Ovary (tissue), 10 donors: ENCODE measurements around the gene ARNT2. TPM values are rescaled to one million over a fixed set of nuclear protein-coding genes. Genes with fewer than 3 reads are reported as not detected.

Experiments
- DNase-seq, 5 donors: peaks; one replicate each; pipeline ENCODE4 v3.0.0-alpha.2; 2019 to 2020
- H3K27ac ChIP-seq, 2 donors: fragments of 200-600 bp; one replicate each; pipeline versions ENCODE4 v1.5.1 to v1.8.0; 2019 to 2022
- H3K27me3 ChIP-seq: fragments of 200-600 bp; one replicate; pipeline ENCODE4 v1.8.0; 2022
- H3K36me3 ChIP-seq: fragments of 200-600 bp; sonication (generic); one replicate; pipeline ENCODE4 v1.5.1; 2019
- H3K4me1 ChIP-seq: one replicate; pipeline ENCODE4 v1.8.1; 2013; ENCODE audit warnings: mild to moderate bottlenecking, moderate library complexity; ENCODE audit not compliant: insufficient read depth
- H3K4me3 ChIP-seq: fragments of 200-600 bp; sonication (generic); one replicate; pipeline ENCODE4 v1.5.1; 2017
- H3K9me3 ChIP-seq, 2 donors: fragments of 200-600 bp in 1 of 2; sonication (generic) in 1 of 2; one replicate each; pipeline versions ENCODE4 v1.5.1 to v1.8.1; 2013 to 2019; ENCODE audit warnings: mild to moderate bottlenecking in 1 of 2, moderate library complexity in 1 of 2
- CTCF ChIP-seq, 3 donors: fragments of 450-650 bp in 2 of 3; fragments of 200-600 bp in 1 of 3; IDR thresholded peaks; one replicate each; pipeline versions ENCODE4 v1.5.1 to v1.8.0; 2016 to 2022; ENCODE audit warnings: antibody characterized with exemption in 3 of 3, mild to moderate bottlenecking in 1 of 3
- EP300 ChIP-seq: sonication (generic); formaldehyde crosslinking; IDR thresholded peaks from one replicate; pipeline ENCODE4 v1.6.1; 2017; ENCODE audit warnings: antibody characterized with exemption
- POLR2A ChIP-seq: fragments of 450-650 bp; IDR thresholded peaks from one replicate; pipeline ENCODE4 v1.6.1; 2017; ENCODE audit warnings: antibody characterized with exemption, mild to moderate bottlenecking, moderate library complexity
- WGBS, 3 donors: extraction: QIAGEN DNeasy Blood & Tissue Kit in 1 of 3; methylation state at CpG; one replicate each; pipeline versions ENCODE4 v1.1.5 to v1.1.7; 2013 to 2017; 5-methylcytosine and 5-hydroxymethylcytosine counted together
- intact Hi-C, 4 donors: fragments of 100-400 bp; cut with DNase I; formaldehyde crosslinking; loops; one replicate each; pipeline versions ENCODE4 v1.11.0 to v1.15.1; 2022 to 2023
- long read RNA-seq, 3 donors: library from polyadenylated mRNA in 2 of 3; unstranded in 2 of 3; transcript quantifications; one replicate each; pipeline ENCODE4 v2.0.0 and lab custom pipeline, GENCODE V29; 2021 to 2026
- polyA plus RNA-seq, 2 donors: library from polyadenylated mRNA; stranded (reverse); fragments of 200-250 nt in 1 of 2; fragments of 350-450 nt in 1 of 2; fragmentation: Illumina TruSeq in 1 of 2; extraction: RNeasy Lipid Tissue Mini Kit (QIAGEN cat#74804) in 1 of 2; gene quantifications; one replicate each; pipeline ENCODE4 v1.2.3, GENCODE V29; 2013 to 2014
- total RNA-seq, 7 donors: library from RNA; depleted of rRNA in 2 of 7; stranded (reverse); fragments of >200 nt in 2 of 7; fragmentation: NEBNext Ultra II Directional in 3 of 7; extraction: Animal tissue kit (Norgen Biotek cat#: 25700) in 3 of 7; gene quantifications; one replicate each; pipeline versions ENCODE4 v1.1.0 to v1.2.4, GENCODE V29; 2016 to 2023
- donor health status: DM: no; HTN: no; CAD: no; lungs with moderate emphysema.
- donor health status: DM: no; HTN: no; CAD: no.
- donor health status: Bipolar disorder and iron deficiency.
- donor health status: DM: yes; HTN: yes; CAD: no.
- donor health status: DM: no; HTN: no; CAD: no.
- donor health status: DM: yes; HTN: yes; CAD: no.

The ARNT2 gene
- total RNA-seq (10 to 100 TPM; 12.0 to 20.5 (median 18.4) TPM), polyA plus RNA-seq (10 to 100 TPM; 11.0 to 15.0 TPM)
- long read RNA-seq, donor 1, partial matches to known transcripts, result 0 of 25 reads
- long read RNA-seq, donor 1, other reads (novel, unspliced or antisense), result 25 of 25 reads
- long read RNA-seq, donor 2, result 0 reads
- long read RNA-seq, donor 3, full-length matches to known transcripts, result 3 of 29 reads
- long read RNA-seq, donor 3, partial matches to known transcripts, result 2 of 29 reads
- long read RNA-seq, donor 3, other reads (novel, unspliced or antisense), result 24 of 29 reads

DNA sequence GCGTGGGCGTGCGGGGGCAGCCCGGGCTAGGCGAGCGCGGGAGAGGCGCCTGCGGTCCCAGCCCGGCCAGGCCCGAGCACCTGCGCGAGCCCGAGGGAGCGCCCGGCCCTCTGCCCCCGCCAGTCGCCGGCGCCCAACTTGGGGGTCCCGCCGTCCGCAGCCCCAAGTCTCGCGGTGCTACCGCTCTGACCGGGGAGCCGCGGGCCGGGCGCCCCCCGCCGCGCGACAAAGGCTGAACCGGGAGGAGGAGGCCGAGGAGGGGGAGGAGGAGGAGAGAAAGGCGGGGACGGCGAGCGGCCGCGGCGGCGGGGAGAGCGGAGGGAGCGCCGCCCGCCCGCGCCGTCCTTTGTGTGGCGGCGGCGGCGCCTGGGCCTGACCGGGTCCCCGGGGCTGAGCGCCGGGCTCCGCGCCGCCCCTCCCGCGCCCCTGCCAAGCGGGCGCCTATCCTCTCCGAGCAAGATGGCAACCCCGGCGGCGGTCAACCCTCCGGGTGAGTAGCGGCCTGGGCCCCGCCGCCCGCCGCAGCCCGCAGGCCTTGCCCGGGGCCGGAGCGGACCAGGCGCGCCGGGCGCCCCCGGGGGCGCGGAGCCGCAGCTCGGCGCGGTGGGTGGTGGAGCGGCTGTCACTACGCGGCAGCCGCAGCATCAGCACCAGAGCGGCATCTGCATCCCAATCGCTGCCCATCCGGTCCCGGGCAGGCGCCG is at the start of gene ARNT2:
Gene ARNT2 (plus strand): TSS at position 326 of the 704 bp plus-strand sequence. CDS start 134 bp downstream, at position 460.
- peak within 1 kb of the TSS; percentile 39 to 53 for H3K27ac ChIP-seq
- intact Hi-C loops, result loop anchor here in 1 of 4 donors (10.0 kb wide), 1 partner anchor 239 kb away; no protein-coding TSS in a partner anchor
- H3K4me3 ChIP-seq, result peak within 1 kb of the TSS; percentile 43
- no peaks in the 10 kb centered on the region for H3K27me3 ChIP-seq
- TF ChIP-seq POLR2A, result no peak
- TF ChIP-seq CTCF (IDR thresholded peaks at IDR 0.05), result no peak
- no peak for TF ChIP-seq EP300
- DNase-seq, result peak; percentile 27 to 64 (median 54)
- no peaks in the 10 kb centered on the region for H3K9me3 ChIP-seq
- no peaks in the 10 kb centered on the region for H3K36me3 ChIP-seq
- peaks cover 7% of the 10 kb centered on the region for H3K4me1 ChIP-seq
- WGBS, 3 donors, result 0 to 1% (median 0%) methylated on average over 40 to 102 of the region's 102 CpGs

DNA sequence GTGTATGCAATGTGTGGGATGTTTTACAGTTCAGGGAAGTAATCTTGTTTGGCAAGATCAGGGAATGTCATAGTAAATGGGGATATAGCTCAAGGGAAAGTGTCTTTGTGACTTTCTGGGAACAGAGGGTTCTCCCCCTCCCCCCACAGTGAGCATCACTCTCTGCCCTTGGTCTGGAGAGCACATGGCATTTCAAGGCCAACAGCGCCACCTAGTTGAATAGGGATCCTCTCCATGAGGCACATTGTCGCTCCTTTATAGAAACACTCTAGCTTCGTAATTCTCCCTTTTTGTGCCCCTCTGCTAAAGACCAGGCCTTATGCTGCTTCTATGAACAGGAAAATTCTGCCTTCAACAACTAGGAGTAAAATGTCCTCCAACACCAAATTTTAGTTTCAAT is 37.1 kb upstream of the ARNT2 start:
- WGBS, 3 donors, result 82 to 89% (median 88%) methylated on average over 3 of the region's 3 CpGs
- no peaks in the 10 kb centered on the region for H3K27me3 ChIP-seq
- no peak overlapping the region for H3K4me3 ChIP-seq
- H3K4me1 ChIP-seq, result no peaks in the 10 kb centered on the region
- intact Hi-C loops, result no loop called here
- no peak for DNase-seq
- peaks cover 8 to 16% of the 10 kb centered on the region in 2 donors for H3K9me3 ChIP-seq
- no peak for TF ChIP-seq EP300
- TF ChIP-seq CTCF (IDR thresholded peaks at IDR 0.05), result no peak
- no peak for TF ChIP-seq POLR2A
- H3K27ac ChIP-seq, result no peak overlapping the region
- no peaks in the 10 kb centered on the region for H3K36me3 ChIP-seq

- DNase-seq, result no peak
- no peak for TF ChIP-seq CTCF (IDR thresholded peaks at IDR 0.05)
- TF ChIP-seq POLR2A, result no peak
- no peak for TF ChIP-seq EP300
- no peak overlapping the region for H3K27ac ChIP-seq
- intact Hi-C loops, result no loop called here
- H3K4me1 ChIP-seq, result no peaks in the 10 kb centered on the region
- no peaks in the 10 kb centered on the region for H3K27me3 ChIP-seq
- H3K36me3 ChIP-seq, result no peaks in the 10 kb centered on the region
- 57 to 66% (median 60%) methylated on average over 1 of the region's 1 CpG for WGBS, 3 donors
- peaks cover 8 to 16% of the 10 kb centered on the region in 2 donors for H3K9me3 ChIP-seq
- no peak overlapping the region for H3K4me3 ChIP-seq
These were observed 36.5 kb upstream of the ARNT2 start for GRCh38 chr15:80367661-80368060.

DNA sequence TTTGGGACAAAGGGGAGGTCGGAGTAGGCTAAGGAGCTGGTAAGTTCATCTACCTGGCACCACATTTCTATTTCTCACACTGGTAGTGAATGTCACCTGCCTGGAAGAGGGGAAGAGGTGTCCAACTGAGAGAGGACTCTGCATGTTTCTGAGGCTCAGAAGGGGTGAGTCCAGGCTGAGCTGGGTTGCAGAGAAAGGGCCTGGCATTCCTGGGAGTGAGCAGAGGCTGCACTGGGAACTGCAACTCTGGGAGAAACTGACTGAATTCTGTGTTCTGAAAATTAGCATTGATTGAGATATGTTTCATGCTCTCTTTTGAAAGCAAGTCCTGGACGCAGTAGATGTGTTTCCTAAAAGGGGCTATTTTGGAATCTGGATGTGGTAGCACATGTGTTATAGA is 32.3 kb upstream of the ARNT2 start:
- intact Hi-C loops, result no loop called here
- 90 to 92% (median 91%) methylated on average over 2 of the region's 2 CpGs for WGBS, 3 donors
- Histone ChIP-seq H3K4me1 (no peaks in the 10 kb centered on the region), H3K27ac (no peak overlapping the region), H3K9me3 (peaks cover 4 to 5% of the 10 kb centered on the region in 2 donors), H3K4me3 (no peak overlapping the region), H3K36me3 (no peaks in the 10 kb centered on the region), H3K27me3 (no peaks in the 10 kb centered on the region)
- TF ChIP-seq EP300, result no peak
- DNase-seq, result no peak

GRCh38 chr15:80374441-80374840 is 29.7 kb upstream of the ARNT2 start:
- Histone ChIP-seq H3K27me3 (no peaks in the 10 kb centered on the region), H3K36me3 (no peaks in the 10 kb centered on the region), H3K4me1 (no peaks in the 10 kb centered on the region), H3K4me3 (no peak overlapping the region), H3K27ac (no peak overlapping the region), H3K9me3 (no peaks in the 10 kb centered on the region)
- WGBS, 3 donors, result 71 to 72% (median 72%) methylated on average over 4 of the region's 4 CpGs
- no peak for DNase-seq
- intact Hi-C loops, result no loop called here
- TF ChIP-seq EP300 (no peak), CTCF (IDR thresholded peaks at IDR 0.05) (no peak), POLR2A (no peak)
